Uterus (tissue), 2 donors: ENCODE measurements around the gene TUBA4A.

Experiments
- POLR2A ChIP-seq, 2 donors: fragments of 450-650 bp; IDR thresholded peaks; one replicate each; pipeline ENCODE4 v1.6.1; 2016; ENCODE audit warnings: antibody characterized with exemption in 2 of 2, mild to moderate bottlenecking in 1 of 2, moderate library complexity in 1 of 2
- TF ChIP-seq, protein P1 (sequence below), 4 experiments: fragments of 200-600 bp in 2 of 4; fragments of 450-650 bp in 2 of 4; sonication (generic) in 2 of 4; IDR thresholded peaks; one replicate each; pipeline ENCODE4 v1.5.1; 2016 to 2019; ENCODE audit warnings: antibody characterized with exemption in 4 of 4, mild to moderate bottlenecking in 2 of 4, moderate library complexity in 1 of 4

DNA sequence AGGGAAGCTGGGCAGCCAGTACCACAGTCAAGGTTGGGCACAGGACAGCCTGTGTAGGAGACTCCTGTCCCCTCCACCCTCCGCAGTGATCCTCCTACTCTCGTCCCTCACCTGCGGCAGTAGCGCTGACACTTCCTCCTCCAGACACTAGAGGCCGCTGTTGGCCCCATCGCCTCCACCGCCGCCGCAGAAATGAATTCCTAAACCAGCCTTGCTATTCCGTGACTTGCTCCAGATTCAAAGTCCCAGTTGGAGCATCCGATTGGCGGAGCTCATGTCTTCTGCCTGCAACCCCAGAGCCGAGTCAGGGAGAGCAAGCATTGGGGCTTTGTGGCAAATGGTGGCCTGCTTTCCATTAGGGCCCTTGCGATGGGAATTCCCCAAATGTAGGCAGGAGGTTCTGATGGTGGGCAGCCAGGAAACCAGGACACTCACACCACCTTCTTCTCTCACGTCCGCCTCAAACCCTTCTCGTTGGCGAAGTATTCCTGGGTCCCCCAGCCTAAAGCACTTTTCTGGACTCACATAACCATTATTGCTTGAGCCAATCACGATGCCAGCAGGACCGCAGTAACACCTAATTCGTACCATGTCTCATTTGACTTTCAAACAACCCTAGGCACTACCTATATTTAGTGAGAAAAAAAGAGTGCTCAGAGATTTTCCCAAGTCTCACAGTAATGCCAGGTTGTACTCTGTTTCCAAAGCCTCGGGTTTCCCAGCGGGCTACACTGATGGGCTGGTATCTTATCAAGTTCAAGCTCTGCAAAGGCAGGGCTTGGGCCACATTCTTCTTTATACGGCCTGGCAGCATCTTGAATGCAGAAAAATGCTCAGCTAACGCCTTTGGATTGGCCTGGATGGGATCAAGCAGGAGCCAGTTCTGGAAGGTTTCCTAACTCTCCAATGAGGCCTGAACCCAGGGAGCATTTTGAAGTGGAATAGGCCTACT lies 24.3 kb upstream of the TUBA4A start:
- TF ChIP-seq, protein P1, sequence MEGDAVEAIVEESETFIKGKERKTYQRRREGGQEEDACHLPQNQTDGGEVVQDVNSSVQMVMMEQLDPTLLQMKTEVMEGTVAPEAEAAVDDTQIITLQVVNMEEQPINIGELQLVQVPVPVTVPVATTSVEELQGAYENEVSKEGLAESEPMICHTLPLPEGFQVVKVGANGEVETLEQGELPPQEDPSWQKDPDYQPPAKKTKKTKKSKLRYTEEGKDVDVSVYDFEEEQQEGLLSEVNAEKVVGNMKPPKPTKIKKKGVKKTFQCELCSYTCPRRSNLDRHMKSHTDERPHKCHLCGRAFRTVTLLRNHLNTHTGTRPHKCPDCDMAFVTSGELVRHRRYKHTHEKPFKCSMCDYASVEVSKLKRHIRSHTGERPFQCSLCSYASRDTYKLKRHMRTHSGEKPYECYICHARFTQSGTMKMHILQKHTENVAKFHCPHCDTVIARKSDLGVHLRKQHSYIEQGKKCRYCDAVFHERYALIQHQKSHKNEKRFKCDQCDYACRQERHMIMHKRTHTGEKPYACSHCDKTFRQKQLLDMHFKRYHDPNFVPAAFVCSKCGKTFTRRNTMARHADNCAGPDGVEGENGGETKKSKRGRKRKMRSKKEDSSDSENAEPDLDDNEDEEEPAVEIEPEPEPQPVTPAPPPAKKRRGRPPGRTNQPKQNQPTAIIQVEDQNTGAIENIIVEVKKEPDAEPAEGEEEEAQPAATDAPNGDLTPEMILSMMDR (IDR thresholded peaks at IDR 0.05): peak; percentile 96 to 99 (median 97)
- TF ChIP-seq POLR2A (IDR thresholded peaks at IDR 0.05): no peak
